ENCODE results near the gene CFAP45.

DNA sequence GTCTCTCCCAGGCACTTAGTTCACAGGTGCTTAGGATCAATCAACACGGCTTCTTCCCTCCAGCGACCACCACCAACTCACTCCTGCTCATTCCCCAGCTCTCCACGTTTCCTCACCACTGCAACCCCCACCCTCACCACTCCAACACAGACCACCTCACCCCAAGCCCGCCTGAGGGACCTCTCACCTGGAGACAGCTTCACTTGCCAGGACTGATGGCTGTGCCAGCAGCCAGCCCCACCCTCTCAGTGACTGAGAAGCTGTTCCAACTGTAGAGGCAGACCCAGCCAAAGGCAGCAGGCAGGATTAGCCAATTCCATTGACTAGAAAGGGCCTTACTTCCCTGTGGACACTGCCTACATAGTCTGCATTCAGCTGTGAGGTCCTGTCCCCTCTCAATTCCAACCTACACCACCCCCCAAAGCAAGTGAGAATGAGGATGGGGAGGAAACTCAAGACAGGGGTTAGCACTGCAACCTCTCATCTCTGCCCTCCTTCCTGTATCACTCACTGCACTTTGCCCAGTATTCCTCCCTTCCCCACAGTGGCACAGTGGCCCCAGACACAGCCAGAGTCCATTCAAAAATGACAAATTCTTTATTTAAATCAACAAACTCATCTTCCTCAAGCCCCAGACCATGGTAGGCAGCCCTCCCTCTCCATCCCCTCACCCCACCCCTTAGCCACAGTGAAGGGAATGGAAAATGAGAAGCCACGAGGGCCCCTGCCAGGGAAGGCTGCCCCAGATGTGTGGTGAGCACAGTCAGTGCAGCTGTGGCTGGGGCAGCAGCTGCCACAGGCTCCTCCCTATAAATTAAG lies 17.8 kb upstream of the CFAP45 start:
- TF ChIP-seq POLR2AphosphoS5 (IDR thresholded peaks at IDR 0.05), result peak in 2 of 3 donors; percentile 8 to 17
- TF ChIP-seq, protein P1, sequence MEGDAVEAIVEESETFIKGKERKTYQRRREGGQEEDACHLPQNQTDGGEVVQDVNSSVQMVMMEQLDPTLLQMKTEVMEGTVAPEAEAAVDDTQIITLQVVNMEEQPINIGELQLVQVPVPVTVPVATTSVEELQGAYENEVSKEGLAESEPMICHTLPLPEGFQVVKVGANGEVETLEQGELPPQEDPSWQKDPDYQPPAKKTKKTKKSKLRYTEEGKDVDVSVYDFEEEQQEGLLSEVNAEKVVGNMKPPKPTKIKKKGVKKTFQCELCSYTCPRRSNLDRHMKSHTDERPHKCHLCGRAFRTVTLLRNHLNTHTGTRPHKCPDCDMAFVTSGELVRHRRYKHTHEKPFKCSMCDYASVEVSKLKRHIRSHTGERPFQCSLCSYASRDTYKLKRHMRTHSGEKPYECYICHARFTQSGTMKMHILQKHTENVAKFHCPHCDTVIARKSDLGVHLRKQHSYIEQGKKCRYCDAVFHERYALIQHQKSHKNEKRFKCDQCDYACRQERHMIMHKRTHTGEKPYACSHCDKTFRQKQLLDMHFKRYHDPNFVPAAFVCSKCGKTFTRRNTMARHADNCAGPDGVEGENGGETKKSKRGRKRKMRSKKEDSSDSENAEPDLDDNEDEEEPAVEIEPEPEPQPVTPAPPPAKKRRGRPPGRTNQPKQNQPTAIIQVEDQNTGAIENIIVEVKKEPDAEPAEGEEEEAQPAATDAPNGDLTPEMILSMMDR (IDR thresholded peaks at IDR 0.05), result no peak
